HepG2 (cell line): ENCODE results near the gene HCFC1R1. TPM values are rescaled to one million over a fixed set of nuclear protein-coding genes. Genes with fewer than 3 reads are reported as not detected.
A peak's percentile ranks its signal among the peaks of the same experiment; 100 is the strongest.

ENCODE experiments used
- FOSL2 ChIP-seq: sonication (generic); formaldehyde crosslinking; IDR thresholded peaks from 2 replicates; pipeline ENCODE4 v1.4.0; 2020; ENCODE audit warnings: missing genetic modification reagents
- HIVEP1 ChIP-seq: sonication (generic); formaldehyde crosslinking; IDR thresholded peaks from 2 replicates; pipeline ENCODE4 v1.4.0; 2020; ENCODE audit warnings: mild to moderate bottlenecking, missing genetic modification reagents
- HMG20B ChIP-seq: conservative IDR thresholded peaks from 2 replicates; pipeline ENCODE4 v1.6.1; 2016; ENCODE audit warnings: missing genetic modification reagents, missing compliant biosample characterization
- HMGA1 ChIP-seq: sonication (generic); formaldehyde crosslinking; conservative IDR thresholded peaks from 2 replicates; pipeline ENCODE4 v1.4.0; 2020; ENCODE audit warnings: missing genetic modification reagents
- HOMEZ ChIP-seq: IDR thresholded peaks from 2 replicates; pipeline ENCODE4 v1.6.1; 2016; ENCODE audit warnings: low read depth
- NR0B2 ChIP-seq: sonication (generic); formaldehyde crosslinking; IDR thresholded peaks from 2 replicates; pipeline ENCODE4 v1.4.0; 2020; ENCODE audit warnings: mild to moderate bottlenecking, missing genetic modification reagents
- RBFOX2 ChIP-seq: fragments of 200-400 bp; formaldehyde crosslinking; IDR thresholded peaks from 2 replicates; pipeline ENCODE4 v1.6.1; 2017; ENCODE audit warnings: low read depth, mild to moderate bottlenecking, low read length
- SRSF4 ChIP-seq: fragments of 200-400 bp; formaldehyde crosslinking; IDR thresholded peaks from one replicate; pipeline ENCODE4 v1.6.1; 2018; ENCODE audit warnings: mild to moderate bottlenecking, low read depth, low read length, moderate library complexity; ENCODE audit not compliant: poor library complexity, severe bottlenecking
- TBX2 ChIP-seq: sonication (generic); formaldehyde crosslinking; IDR thresholded peaks from 2 replicates; pipeline ENCODE4 v1.5.0; 2020; ENCODE audit warnings: missing genetic modification reagents, mild to moderate bottlenecking, borderline replicate concordance
- YEATS4 ChIP-seq: sonication (generic); formaldehyde crosslinking; IDR thresholded peaks from 2 replicates; pipeline ENCODE4 v1.4.0; 2020; ENCODE audit warnings: missing genetic modification reagents, borderline replicate concordance
- ZBTB21 ChIP-seq: sonication (generic); formaldehyde crosslinking; IDR thresholded peaks from 2 replicates; pipeline ENCODE4 v1.4.0; 2020; ENCODE audit warnings: missing genetic modification reagents
- ZMYM2 ChIP-seq: sonication (generic); formaldehyde crosslinking; IDR thresholded peaks from 2 replicates; pipeline ENCODE4 v1.8.0; 2022; ENCODE audit warnings: mild to moderate bottlenecking, missing genetic modification reagents
- ZNF124 ChIP-seq: sonication (generic); formaldehyde crosslinking; IDR thresholded peaks from 2 replicates; pipeline ENCODE4 v1.4.0; 2020; ENCODE audit warnings: missing genetic modification reagents
- ZNF224 ChIP-seq: sonication (generic); formaldehyde crosslinking; IDR thresholded peaks from 2 replicates; pipeline ENCODE4 v1.5.0; 2020; ENCODE audit warnings: mild to moderate bottlenecking, missing genetic modification reagents
- ZNF574 ChIP-seq: sonication (generic); formaldehyde crosslinking; IDR thresholded peaks from 2 replicates; pipeline ENCODE4 v1.4.0; 2020; ENCODE audit warnings: missing genetic modification reagents
- ZNF691 ChIP-seq: sonication (generic); formaldehyde crosslinking; IDR thresholded peaks from 2 replicates; pipeline ENCODE4 v1.4.0; 2020; ENCODE audit warnings: missing genetic modification reagents, low read depth, mild to moderate bottlenecking, borderline replicate concordance
- ZNF784 ChIP-seq: sonication (generic); formaldehyde crosslinking; IDR thresholded peaks from 2 replicates; pipeline ENCODE4 v1.5.1; 2020; ENCODE audit warnings: missing genetic modification reagents, mild to moderate bottlenecking, borderline replicate concordance
- ZNF878 ChIP-seq: sonication (generic); formaldehyde crosslinking; IDR thresholded peaks from 2 replicates; pipeline ENCODE4 v1.8.1; 2023; ENCODE audit warnings: mild to moderate bottlenecking, missing genetic modification reagents, moderate library complexity
- ZSCAN21 ChIP-seq: sonication (generic); formaldehyde crosslinking; IDR thresholded peaks from 2 replicates; pipeline ENCODE4 v1.8.0; 2022; ENCODE audit warnings: mild to moderate bottlenecking, missing genetic modification reagents, moderate library complexity, borderline replicate concordance
- polyA plus RNA-seq, 8 experiments: library from polyadenylated mRNA; depleted of rRNA in 3 of 8; stranded (reverse) in 7 of 8; unstranded in 1 of 8; fragments of >200 nt; fragmentation: Illumina TruSeq in 4 of 8; extraction: Trizol in 4 of 8; gene quantifications; 2 replicates each; pipeline versions ENCODE4 v1.2.1 to v1.2.3, GENCODE V29; 2011 to 2016; ENCODE audit warnings: low read depth in 4 of 8, missing spikeins in 1 of 8, mixed read lengths in 1 of 8; ENCODE audit not compliant: insufficient read depth in 1 of 8
- total RNA-seq, 5 experiments: library from RNA; depleted of rRNA; stranded (reverse); fragments of >200 nt; fragmentation: Illumina TruSeq; extraction: Trizol; gene quantifications; 2 replicates each; pipeline ENCODE4 v1.2.3, GENCODE V29; 2016; ENCODE audit warnings: low read depth in 1 of 5

Gene HCFC1R1
- total and polyA plus RNA-seq, 2 of the 13 experiments (the other 11 are each of a cell fraction or from before 2014, with no cell fraction given) = 13.8 to 16.1 TPM

GRCh38 chr16:3065742-3066439 lies 42.1 kb upstream of the HCFC1R1 start (continued):
- TF ChIP-seq HIVEP1 (CRISPR knock-in tag) (no peak), ZNF574 (peak; percentile 30), ZNF784 (CRISPR knock-in tag) (peak; percentile 56; the same call in 1 of the 2 replicates), ZNF124 (CRISPR knock-in tag) (no peak), ZNF878 (CRISPR knock-in tag) (0 out of 2 replicates have a peak, but pooled peaks have one; percentile 48), TBX2 (CRISPR knock-in tag) (no peak; the same call in 1 of the 2 replicates), ZBTB21 (no peak), NR0B2 (CRISPR knock-in tag) (no peak), FOSL2 (CRISPR knock-in tag) (no peak), ZMYM2 (CRISPR knock-in tag) (no peak), YEATS4 (CRISPR knock-in tag) (peak; percentile 42), HMG20B (CRISPR knock-in tag) (no peak), RBFOX2 (0 out of 2 replicates have a peak, but pooled peaks have one; percentile 31), ZNF224 (CRISPR knock-in tag) (0 out of 2 replicates have a peak, but pooled peaks have one; percentile 40), SRSF4 (no peak), ZNF691 (CRISPR knock-in tag) (no peak), HOMEZ (CRISPR knock-in tag) (no peak), ZSCAN21 (CRISPR knock-in tag) (peak; percentile 42; the same call in 1 of the 2 replicates), HMGA1 (CRISPR knock-in tag) (no peak)
